T-helper 9 cell (primary cell): ENCODE results near the gene DEFB131B.
"Not testable (repeated sequence)": the region's sequence is repeated elsewhere in the genome, so short reads cannot be mapped to it uniquely, and the experiment has no call there.

Experiments used
- DNase-seq: peaks from one replicate; pipeline ENCODE4 v3.0.0-alpha.2; 2020
- total RNA-seq, 2 donors: gene quantifications; one replicate each; lab custom pipeline; 2026; lab: John Stamatoyannopoulos, UW

DEFB131B gene
- 0 reads per million in 2 donors for total RNA-seq

DNA sequence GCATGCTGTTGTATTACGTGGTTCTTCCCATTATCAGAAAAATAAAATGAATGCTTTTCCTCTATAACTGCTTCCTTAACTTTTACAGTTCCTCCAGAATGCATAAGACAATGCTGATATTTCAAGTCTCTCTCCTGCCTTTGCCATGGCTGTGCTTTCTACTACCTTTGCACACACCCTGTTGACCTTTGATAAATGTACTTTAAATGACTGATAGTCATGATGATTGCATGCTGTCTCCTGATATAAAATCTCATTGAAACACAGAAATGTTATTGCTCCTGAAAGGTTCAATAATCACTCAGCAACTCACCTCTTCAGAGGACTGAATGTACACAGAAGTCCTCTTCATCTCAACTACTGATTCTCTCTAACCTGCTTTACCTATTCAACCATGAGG lies at the start of gene DEFB131B:
TSS of gene DEFB131B (plus strand) at position 395 of the 400 bp plus-strand sequence. CDS start at position 395, 0 bp downstream.
- not testable (repeated sequence) for DNase-seq

GRCh38 chr11:71829247-71829646 lies 49.0 kb upstream of the DEFB131B start:
- not testable (repeated sequence) for DNase-seq

GRCh38 chr11:71829686-71830085 lies 48.6 kb upstream of the DEFB131B start:
- DNase-seq: not testable (repeated sequence)

GRCh38 chr11:71832811-71833210 lies 45.4 kb upstream of the DEFB131B start, which contains the start of gene DEFB108B:
Gene DEFB108B (plus strand): TSS chr11:71833200. CDS start chr11:71833200, 0 bp downstream.
- not testable (repeated sequence) for DNase-seq

DNA sequence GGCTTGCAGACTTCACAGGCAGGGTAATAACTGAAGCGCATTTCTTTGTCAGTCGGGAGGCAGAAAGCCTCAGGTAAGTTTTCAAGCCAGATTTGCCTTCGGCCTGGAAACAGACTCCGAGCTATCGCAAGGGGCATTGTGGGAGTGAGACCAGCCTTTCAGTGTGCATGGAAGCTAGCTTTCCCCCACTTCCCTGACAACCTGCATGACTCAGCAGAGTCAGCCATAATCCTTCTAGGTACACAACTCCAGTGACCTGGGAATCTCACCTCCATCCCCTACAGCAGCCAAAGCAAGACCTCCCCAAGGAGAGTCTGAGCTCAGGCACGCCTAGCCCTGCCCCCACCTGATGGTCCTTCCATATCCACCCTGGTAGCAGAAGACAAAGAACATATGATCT lies 35.5 kb upstream of the DEFB131B start:
- not testable (repeated sequence) for DNase-seq

DNA sequence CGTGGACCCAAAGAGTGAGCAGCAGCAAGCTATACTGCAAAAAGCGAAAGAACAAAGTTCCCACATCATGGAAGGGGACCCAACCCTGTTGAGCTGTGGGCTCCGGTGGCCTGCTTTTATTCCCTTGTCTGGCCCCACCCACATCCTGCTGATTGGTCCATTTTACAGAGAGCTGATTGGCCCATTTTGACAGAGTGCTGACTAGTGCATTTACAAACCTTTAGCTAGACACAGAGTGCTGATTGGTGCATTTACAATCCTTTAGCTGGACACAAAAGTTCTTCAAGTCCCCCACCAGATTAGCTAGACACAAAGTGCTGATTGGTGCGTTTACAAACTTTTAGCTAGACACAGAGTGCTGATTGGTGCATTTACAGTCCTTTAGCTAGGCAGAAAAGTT lies 34.9 kb upstream of the DEFB131B start:
- DNase-seq: not testable (repeated sequence)

DNA sequence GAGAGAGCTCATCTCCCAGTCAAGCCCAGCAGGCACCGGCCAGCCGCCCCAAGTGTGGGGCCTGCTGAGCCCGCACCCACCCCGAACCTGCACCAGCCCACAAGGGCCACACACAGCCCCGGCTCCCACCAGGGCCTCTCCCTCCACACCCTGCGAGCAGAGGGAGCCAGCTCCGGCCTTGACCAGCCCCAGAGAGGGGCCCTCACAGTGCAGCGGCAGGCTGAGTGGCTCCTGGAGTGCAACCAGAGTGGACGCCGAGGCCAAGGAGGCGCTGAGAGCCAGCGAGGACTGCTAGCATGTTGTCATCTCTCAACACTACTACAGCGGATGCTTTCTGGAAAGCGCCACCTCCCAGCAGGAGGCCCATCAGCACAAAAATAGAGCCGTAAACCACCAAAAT lies 34.4 kb upstream of the DEFB131B start:
- no peak for DNase-seq

DNA sequence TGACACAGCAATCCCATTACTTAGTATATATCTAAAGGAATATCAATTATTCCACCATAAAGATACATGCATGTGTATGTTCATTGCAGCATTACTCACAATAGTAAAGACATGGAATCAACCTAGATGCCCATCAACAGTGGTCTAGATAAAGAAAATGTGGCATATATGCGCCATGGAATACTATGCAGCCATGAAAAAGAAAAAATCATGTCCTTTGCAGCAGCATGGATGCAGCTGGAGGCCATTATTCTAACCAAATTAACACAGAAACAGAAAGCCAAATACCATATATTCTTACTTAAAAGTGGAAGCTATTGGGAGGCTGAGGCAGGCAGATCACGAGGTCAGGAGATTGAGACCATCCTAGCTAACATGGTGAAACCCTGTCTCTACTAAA lies 24.4 kb upstream of the DEFB131B start:
- DNase-seq: not testable (repeated sequence)

DNA sequence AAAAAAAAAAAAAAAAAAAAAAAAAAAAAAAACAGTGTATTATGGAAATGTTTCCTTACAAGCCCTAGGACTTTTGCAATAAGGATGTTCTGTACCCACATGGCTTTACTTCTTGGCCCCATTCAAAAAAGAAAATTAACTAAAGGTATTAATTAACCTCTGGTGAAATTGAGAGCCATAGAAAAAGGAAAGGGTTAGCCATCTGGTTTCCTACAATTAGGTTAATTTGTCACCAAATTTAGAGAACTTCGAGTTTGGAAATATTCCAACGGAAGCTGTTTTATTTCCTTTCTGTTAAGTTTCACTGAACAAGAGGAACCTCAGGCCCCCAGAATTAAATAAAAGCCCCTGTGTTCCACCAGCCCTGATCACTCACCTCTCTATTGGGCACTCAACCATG lies 22.4 kb upstream of the DEFB131B start:
- DNase-seq: not testable (repeated sequence)

DNA sequence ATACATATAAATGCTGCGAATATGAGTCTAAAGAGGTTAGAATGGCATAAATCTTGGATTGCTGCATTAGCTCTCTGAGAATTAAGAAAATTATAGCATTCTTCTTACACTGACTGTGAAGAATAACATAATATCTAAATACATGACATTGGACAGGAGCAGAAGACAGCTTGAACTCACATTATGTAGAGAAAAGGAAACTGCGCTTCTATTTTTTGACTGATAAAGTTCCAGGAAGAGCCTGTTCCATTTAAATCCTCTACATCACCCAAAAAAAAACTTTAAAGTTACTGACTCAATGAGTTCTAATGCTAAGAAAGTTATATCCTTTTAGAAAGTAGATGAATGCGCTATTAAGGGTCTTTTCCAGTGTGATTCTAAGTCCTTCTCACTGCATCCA lies 17.4 kb upstream of the DEFB131B start:
- DNase-seq: not testable (repeated sequence)

DNA sequence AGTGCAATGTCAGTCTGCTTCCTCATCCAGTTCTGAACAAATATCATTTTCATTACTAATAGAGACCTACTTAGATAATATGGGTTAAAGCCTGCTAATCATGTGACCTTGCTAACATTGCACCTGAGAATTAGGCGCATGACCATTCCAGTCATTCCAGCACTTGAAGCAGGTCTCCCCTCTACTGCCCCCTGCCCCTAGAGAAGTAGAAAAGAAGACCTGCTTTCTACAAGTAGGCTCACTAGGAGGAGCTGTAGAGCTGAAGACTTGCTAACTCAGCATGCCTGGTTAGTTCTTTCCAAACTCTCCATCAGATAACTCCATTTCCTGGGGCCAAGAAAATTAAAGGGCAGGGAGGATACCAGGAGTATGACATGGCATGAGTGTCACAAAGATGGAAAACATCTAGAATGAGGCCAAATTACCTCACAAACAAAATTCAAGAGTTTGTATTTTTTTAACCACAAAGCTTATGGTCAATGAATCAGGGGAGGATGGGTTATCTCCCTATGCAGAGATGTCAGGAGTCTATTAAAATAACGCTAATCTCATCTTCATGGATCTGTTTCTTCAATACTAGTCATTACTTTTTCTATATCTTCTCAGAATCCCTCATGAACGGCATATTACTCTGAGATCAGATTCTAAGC lies 14.2 kb upstream of the DEFB131B start:
- not testable (repeated sequence) for DNase-seq

DNA sequence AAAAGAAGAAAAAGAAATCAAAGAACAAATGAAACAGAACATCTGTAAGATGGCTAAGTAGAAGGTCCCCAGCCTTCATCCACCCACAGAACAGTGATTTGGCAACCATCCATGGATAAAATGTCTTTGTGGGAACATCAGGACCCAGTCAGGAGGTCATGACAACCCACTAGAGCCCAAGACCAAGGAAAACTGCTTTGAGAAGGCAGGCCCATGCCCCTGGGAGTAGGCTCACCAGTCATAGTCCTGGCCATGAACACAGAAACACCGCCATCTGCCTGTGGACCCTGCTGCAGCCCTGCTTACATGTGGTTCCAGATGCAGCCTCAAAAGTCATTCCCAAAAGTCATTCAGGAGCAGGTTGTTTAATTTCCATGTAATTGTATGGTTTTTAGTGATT lies 11.0 kb upstream of the DEFB131B start:
- not testable (repeated sequence) for DNase-seq

- DNase-seq: not testable (repeated sequence)
These were observed 8.3 kb upstream of the DEFB131B start for GRCh38 chr11:71869931-71870330.

GRCh38 chr11:71870661-71871060 lies 7.6 kb upstream of the DEFB131B start:
- DNase-seq: not testable (repeated sequence)

DNA sequence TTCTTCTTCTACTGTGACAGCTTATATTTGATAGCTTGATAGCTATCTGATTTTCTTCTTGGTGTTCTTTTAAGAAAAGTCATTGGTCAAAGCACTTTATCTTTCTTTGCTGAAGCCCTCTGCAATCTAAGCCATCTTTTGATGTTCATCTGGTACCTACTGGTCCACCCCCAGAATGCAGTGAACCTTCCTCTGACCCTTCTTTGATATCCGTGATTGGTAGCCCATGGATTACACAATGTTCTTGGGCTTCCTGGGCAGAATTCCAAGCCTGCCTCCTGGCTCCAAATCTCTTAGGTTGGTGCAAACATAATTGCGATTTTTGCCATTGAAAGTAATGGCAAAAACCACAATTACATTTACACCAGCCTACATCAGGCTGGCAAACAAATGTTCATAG lies 2.0 kb upstream of the DEFB131B start:
- DNase-seq: not testable (repeated sequence)

- DNase-seq: not testable (repeated sequence)
These were observed 7.6 kb downstream of the DEFB131B start for GRCh38 chr11:71885806-71886205.

- DNase-seq: not testable (repeated sequence)
These were observed 10.2 kb downstream of the DEFB131B start for GRCh38 chr11:71888335-71889010.

- not testable (repeated sequence) for DNase-seq
These were observed 11.1 kb downstream of the DEFB131B start for GRCh38 chr11:71889181-71889872.

GRCh38 chr11:71895961-71896360 lies 17.7 kb downstream of the DEFB131B start:
- no peak for DNase-seq

DNA sequence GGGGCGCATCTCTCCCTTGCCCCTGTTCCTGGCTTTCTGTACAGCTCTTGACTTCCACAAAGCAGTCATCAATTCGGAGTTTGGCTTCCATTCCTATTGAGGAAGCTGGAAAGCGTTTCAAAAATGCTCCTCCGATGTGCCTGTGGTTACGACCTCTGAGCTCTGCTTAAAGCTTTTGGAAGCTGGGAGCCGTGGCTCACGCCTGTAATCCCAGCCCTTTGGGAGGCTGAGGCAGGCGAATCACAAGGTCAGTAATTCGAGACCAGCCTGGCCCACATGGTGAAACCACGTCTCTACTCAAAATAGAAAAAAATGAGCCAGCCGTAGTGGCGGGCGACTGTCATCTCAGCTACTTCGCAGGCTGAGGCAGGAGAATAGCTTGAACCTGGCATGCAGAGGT lies 22.9 kb downstream of the DEFB131B start:
- not testable (repeated sequence) for DNase-seq

GRCh38 chr11:71908218-71908617 lies 30.0 kb downstream of the DEFB131B start:
- no peak for DNase-seq

- not testable (repeated sequence) for DNase-seq
These were observed 32.5 kb downstream of the DEFB131B start for GRCh38 chr11:71910775-71911174.

DNA sequence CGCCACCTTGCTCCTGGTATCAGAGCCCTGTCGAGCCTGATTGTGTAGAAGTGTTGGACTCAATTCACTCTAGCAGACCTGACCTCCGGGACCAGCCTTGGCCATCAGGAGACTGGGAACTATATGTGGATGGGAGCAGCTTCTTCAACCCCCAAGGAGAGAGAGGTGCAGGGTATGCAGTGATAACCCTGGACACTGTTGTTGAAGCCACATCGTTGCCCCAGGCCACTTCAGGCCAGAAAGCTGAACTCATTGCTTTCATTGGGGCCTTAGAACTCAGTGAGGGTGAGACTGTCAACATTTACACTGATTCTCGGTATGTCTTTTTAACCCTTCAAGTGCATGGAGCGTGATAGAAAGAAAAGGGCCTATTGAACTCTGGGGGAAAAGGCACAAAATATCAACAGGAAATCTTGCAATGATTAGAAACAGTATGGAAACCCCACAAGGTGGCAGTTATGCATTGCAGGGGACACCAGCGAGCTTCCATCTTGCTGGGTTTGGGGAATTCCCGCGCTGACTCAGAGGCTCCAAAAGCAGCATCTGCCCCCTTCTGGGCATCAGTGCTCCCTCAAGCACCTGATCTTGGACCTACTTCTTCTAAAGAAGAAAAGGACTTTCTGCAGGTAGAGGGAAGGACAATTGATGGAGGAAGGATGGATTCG lies 33.2 kb downstream of the DEFB131B start:
- DNase-seq: not testable (repeated sequence)
